HL-60/S4 (cell line): ENCODE measurements around the gene LBHD1.
"Not testable (repeated sequence)": the region's sequence is repeated elsewhere in the genome, so short reads cannot be mapped to it uniquely, and the experiment has no call there.

Source experiments
- in situ Hi-C: fragments of 300-500 bp; cut with MboI; formaldehyde crosslinking; loops from 2 replicates; pipeline ENCODE4 v1.14.3; 2022; ENCODE audit warnings: low sequenced_read_pairs

Gene LBHD1

GRCh38 chr11:62694455-62695167 is 22.5 kb upstream of the LBHD1 start:
- in situ Hi-C loops, result loop anchor here (10.0 kb wide), 2 partner anchors 100 to 300 kb away; partner anchors contain the start of gene TUT1

- in situ Hi-C loops, result loop anchor here (10.0 kb wide), 2 partner anchors 99 to 299 kb away; partner anchors contain the start of gene TUT1
Measured at GRCh38 chr11:62693624-62694023, 21.6 kb upstream of the LBHD1 start.

DNA sequence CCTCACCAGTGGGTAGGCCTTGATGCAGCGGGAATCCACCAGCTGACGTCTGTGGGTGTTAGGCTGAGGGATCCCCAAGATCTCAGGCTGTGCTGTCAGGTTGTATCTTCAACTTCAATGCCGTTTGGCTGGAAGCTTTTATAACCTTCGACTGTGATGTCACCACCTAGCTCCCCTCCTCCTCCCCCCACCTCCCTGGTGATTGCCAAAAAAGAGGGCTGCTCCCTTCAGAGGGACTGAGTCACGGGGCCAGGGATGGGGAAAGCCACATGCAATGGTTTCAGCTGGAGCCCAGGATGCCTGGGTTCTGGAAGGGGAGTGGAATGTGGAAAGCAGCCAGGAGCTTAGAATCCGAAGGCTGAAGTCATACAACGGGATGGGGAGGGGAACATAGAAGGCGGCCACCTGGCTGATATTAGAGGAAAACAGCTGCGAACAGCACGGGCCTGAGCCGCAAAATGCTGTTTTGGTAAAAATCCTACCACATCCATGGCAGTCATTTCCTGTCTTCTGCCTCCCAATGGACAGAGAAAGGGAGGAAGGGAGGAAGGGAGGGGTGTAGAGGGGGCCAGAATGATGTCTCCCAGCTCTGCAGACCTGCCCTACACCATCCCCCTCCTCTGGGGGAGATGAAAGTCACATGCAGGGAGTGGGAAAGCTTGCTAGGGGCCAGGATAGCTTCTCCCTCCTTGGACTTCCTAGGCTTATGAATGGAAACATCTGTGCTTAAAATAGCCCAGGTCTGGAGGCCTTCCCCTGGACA is 17.5 kb upstream of the LBHD1 start, which contains the start of gene LRRN4CL:
TSS of gene LRRN4CL (minus strand) at position 110 of the 763 bp plus-strand sequence. CDS start 1,022 bp downstream, outside the sequence.
- in situ Hi-C loops, result loop anchor here (10.0 kb wide), 2 partner anchors 95 to 295 kb away; partner anchors contain the start of gene TUT1

GRCh38 chr11:62688491-62688890 is 16.4 kb upstream of the LBHD1 start:
- in situ Hi-C loops, result no loop called here

- in situ Hi-C loops, result no loop called here
Measured at GRCh38 chr11:62687508-62688396, 15.7 kb upstream of the LBHD1 start.

DNA sequence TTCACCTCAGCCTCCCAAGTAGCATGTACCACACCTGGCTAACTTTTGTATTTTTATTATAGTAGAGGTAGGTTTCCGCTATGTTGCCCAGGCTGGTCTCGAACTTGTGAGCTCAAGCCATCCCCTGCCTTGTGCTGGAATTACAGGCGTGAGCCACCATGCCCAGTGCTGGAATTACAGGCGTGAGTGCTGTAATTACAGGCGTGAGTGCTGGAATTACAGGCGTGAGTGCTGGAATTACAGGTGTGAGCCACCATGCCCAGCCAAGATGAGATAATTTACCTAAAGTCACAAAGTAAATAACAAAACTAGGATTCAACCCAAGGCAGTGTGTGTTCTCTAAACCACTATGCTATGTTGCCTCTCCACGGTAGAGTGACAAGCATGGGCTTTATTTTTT is 10.5 kb upstream of the LBHD1 start:
- in situ Hi-C loops, result no loop called here

DNA sequence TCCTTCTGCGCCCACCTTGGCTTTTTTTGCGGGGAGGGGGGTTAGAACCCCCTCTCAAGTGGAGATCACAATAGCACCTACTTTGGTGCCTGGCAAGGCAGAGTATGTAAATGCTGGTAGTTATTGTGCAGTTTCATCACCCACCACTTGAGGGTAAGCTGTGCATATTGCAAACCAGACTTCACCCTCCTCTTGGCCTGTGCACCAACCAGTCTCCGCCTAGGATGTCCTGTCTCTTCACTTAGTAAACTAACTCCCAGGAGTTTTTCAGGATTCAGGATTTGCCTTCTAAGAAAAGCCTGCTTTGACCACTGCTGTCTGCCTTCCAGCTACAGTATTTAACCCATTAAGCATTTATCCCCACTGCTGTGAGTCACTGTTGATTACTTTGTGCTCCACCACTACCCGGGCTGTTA is 8.8 kb upstream of the LBHD1 start:
- in situ Hi-C loops, result no loop called here

GRCh38 chr11:62678770-62679696 is 7.0 kb upstream of the LBHD1 start, which contains the start of gene UBXN1:
Gene UBXN1 (minus strand): TSS chr11:62679073. CDS start chr11:62678923, 150 bp downstream.
- in situ Hi-C loops, result no loop called here

DNA sequence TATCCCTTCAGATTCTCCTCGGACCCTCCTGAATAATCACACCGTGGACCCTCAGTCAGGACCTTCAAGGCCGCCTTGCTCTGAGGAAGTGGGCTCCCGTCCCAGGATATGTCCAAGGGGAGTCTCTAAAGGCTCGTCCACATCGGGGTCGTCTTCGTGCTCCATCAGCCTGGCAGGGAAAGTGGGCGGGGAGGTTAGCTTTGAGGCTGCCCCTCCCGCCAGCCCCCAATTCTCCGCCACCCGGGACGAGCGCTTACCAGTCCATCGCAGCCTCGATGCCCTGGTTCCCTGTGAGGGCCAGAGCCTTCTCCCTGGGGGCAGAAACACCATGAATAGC is 6.3 kb upstream of the LBHD1 start:
- in situ Hi-C loops, result no loop called here

GRCh38 chr11:62677714-62678113 is 5.6 kb upstream of the LBHD1 start:
- in situ Hi-C loops, result no loop called here

DNA sequence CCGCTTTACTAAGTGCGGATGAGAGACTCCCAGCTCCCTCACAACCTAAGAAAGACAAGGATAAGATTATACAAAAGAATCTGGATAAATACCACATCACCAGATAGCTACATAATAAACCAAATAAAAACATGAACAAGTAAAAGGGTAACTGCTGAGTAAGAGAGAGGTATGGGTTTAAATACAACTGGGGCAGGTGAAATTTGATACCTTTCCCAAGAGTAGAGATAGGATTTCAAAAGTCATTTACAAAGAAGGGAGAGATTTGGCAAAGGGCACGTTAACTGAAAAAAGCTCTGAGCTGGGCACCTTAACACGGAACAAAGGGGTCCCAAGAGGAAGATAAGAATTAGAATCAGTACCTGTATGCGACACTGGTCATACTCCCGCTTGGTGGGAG is 5.1 kb upstream of the LBHD1 start:
- in situ Hi-C loops, result no loop called here

GRCh38 chr11:62676698-62677097 is 4.6 kb upstream of the LBHD1 start:
- in situ Hi-C loops, result no loop called here

- in situ Hi-C loops, result not testable (repeated sequence)
Measured at GRCh38 chr11:62675415-62675814, 3.3 kb upstream of the LBHD1 start.

GRCh38 chr11:62673196-62673525 is 1.1 kb upstream of the LBHD1 start:
- in situ Hi-C loops, result no loop called here

- in situ Hi-C loops, result no loop called here
Measured at GRCh38 chr11:62671236-62671607, 845 bp downstream of the LBHD1 start.

GRCh38 chr11:62669420-62670161 is 2.5 kb downstream of the LBHD1 start:
- in situ Hi-C loops, result no loop called here

DNA sequence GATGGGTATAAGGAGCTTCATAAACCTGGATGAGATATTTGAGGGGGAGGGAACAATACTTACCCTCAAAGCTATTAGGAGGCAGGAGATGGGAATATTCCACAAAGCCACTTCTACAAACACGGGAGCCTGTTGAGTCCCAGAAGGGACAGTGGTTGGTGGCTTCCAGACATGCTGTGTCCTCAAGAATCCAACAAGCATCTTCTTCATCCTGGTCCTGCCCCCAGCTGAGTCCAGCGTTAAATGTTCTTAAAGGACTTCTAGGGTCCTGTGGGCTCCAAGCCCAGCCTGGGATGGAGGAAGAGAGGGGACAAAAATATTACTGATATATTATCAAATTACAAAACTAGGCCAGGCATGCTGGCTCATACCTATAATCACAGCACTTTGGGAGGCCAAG is 4.6 kb downstream of the LBHD1 start:
- in situ Hi-C loops, result no loop called here

DNA sequence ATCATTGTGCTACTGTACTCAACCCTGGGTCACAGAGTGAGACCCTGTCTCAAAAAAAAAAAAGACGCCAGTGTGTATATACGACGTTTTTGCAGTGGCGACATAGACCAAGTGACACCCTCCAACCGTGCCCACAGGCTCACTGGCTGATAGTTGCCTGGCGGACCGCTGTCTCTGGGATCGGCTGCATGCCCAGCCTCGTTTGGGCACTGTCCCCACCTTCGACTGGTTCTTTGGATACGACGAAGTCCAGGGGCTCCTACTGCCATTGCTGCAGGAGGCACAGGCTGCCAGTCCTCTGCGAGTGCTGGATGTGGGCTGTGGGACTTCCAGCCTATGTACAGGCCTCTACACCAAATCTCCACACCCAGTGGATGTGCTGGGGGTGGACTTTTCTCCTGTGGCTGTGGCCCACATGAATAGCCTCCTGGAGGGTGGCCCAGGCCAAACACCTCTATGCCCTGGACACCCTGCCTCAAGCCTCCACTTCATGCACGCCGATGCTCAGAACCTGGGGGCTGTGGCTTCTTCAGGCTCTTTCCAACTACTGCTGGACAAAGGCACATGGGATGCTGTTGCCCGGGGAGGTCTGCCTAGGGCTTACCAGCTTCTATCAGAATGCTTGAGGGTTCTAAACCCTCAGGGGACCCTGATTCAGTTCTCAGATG is 5.7 kb downstream of the LBHD1 start:
- in situ Hi-C loops, result no loop called here
